LoVo (cell line): Measurements from ENCODE around the gene PITPNC1.
"Not testable (repeated sequence)": the region's sequence is repeated elsewhere in the genome, so short reads cannot be mapped to it uniquely, and the experiment has no call there.

Source experiments
- DNase-seq: peaks from one replicate; pipeline ENCODE4 v3.0.0-alpha.2; 2016; ENCODE audit warnings: low spot score

Gene PITPNC1

GRCh38 chr17:67489273-67489672, 112.2 kb downstream of the PITPNC1 start:
- no peak for DNase-seq

- no peak for DNase-seq
These were observed 113.4 kb downstream of the PITPNC1 start for GRCh38 chr17:67490471-67490870.

GRCh38 chr17:67491009-67491680, 114.1 kb downstream of the PITPNC1 start:
- no peak for DNase-seq

GRCh38 chr17:67491681-67492024, 114.6 kb downstream of the PITPNC1 start:
- no peak for DNase-seq

- DNase-seq = no peak
These were observed 115.2 kb downstream of the PITPNC1 start for GRCh38 chr17:67492251-67492740.

GRCh38 chr17:67492824-67493517, 115.9 kb downstream of the PITPNC1 start:
- no peak for DNase-seq

- no peak for DNase-seq
These were observed 116.7 kb downstream of the PITPNC1 start for GRCh38 chr17:67493812-67494211.

- not testable (repeated sequence) for DNase-seq
These were observed 118.5 kb downstream of the PITPNC1 start for GRCh38 chr17:67495534-67495933.

- no peak for DNase-seq
These were observed 119.2 kb downstream of the PITPNC1 start for GRCh38 chr17:67496286-67496685.

- no peak for DNase-seq
These were observed 122.6 kb downstream of the PITPNC1 start for GRCh38 chr17:67499685-67500084.

- peak; percentile 21 for DNase-seq
These were observed 123.2 kb downstream of the PITPNC1 start for GRCh38 chr17:67500261-67500660.

- no peak for DNase-seq
These were observed 123.7 kb downstream of the PITPNC1 start for GRCh38 chr17:67500677-67501300.

- no peak for DNase-seq
These were observed 125.1 kb downstream of the PITPNC1 start for GRCh38 chr17:67502151-67502550.

- DNase-seq = peak; percentile 84
These were observed 126.1 kb downstream of the PITPNC1 start for GRCh38 chr17:67503184-67503583.

- DNase-seq = no peak
These were observed 126.7 kb downstream of the PITPNC1 start for GRCh38 chr17:67503739-67504138.

- no peak for DNase-seq
These were observed 127.1 kb downstream of the PITPNC1 start for GRCh38 chr17:67504182-67504581.

- DNase-seq = no peak
These were observed 129.9 kb downstream of the PITPNC1 start for GRCh38 chr17:67506966-67507365.

- no peak for DNase-seq
These were observed 132.6 kb downstream of the PITPNC1 start for GRCh38 chr17:67509390-67510287.

- DNase-seq = no peak
These were observed 133.9 kb downstream of the PITPNC1 start for GRCh38 chr17:67511012-67511411.

GRCh38 chr17:67511804-67512203, 134.7 kb downstream of the PITPNC1 start:
- no peak for DNase-seq

- no peak for DNase-seq
These were observed 137.9 kb downstream of the PITPNC1 start for GRCh38 chr17:67514998-67515397.

GRCh38 chr17:67515490-67516083, 138.5 kb downstream of the PITPNC1 start:
- DNase-seq = no peak
